ENCODE results near the gene SZT2.
"Not testable (repeated sequence)": the region's sequence is repeated elsewhere in the genome, so short reads cannot be mapped to it uniquely, and the experiment has no call there.

SZT2 gene

DNA sequence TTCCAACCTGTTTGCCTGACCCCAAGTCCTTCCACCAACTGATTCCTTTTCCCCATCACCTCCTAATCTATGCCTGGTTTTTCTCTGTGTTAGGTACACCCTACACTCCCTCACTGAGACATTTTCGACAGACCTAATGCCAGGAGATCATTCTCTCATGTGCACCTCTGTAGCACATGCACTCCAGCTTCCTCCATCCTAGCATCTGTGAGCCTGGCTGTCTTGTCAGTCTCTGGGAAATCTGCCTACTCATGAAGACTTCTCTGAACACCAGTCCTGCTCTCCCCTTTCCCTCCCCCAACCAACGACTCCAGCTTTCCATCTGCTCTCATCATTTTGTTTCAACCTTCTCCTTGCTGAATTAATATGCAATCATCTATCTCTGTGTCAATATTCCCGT lies 1.1 kb upstream of the SZT2 start:
- DNase-seq (ENCODE audit: low read depth) = no peak

DNA sequence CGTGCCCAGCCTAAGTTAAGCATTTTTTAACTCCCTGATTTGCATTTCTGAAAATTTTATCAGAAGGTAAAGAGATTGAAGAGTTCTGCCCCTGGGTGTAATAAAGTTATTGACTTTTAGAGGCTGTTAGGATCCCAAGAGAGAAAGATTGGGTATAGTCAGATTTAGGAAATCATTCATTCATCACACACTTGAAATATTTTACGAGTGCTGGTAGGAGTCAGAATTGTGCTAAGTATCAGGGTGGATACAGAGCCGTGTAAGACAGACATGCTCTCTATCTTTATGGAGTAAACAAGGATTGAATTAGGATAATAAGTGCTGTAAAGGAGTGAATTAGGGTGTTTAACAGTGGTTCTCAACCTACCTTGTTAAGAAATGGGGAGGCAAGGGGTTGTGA lies 3.0 kb downstream of the SZT2 start:
- no peak for DNase-seq (ENCODE audit: low read depth)

DNA sequence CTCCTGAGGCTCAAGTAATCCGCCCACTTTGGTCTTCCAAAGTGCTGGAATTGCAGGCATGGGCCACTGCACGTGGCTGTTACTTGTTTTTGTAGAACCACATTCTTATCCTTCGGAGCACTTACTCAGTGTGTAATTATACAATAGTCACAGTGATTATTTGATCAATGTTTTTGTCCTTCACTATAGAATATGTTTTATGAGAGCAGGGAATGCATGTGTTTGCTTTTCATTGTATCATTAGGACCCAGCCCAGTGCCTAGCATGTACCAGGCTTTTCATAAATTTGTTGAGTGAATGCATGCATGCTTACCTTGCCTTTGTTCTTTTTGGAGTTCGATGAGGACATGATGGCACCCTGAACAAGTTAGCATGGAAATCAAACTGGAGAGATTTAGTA lies 5.8 kb downstream of the SZT2 start:
- DNase-seq (ENCODE audit: low read depth) = no peak

DNA sequence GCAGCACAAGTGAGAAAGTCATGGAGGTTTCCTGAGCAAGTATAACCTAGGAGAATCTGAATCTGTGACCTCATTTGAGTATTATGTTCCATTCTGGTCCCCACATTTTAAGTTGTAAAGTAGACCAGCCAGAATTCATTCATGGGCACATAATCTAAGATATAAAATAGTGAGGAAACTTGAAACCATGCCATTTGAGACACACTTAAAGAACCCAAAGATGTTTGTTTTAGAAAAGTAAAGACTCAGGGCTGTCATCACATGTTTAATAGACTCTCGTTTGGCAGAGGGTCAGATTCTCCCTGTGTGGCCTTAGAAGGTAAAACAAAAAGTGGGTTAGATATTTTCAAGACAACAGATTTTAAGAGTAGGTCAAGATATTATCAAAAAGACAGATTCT lies 6.4 kb downstream of the SZT2 start:
- DNase-seq (ENCODE audit: low read depth) = no peak

DNA sequence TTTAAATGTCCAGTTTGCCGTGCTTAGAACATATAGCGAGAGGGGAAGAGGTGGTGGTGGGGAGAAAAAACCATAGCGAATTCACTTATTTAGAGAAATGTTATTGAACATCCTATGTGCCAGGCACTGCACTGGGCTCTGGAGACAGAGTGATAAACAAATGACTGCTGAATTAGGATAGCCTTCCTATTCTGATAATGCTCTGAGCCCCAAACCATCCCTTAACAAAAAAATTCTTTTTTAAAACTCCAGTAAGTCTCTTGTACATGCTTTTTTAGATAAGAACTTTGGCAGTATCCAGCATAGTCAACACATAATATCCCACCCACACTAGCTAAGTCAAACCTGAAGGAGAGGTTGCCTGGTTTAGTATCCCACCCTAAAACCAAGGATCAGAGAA lies 8.5 kb downstream of the SZT2 start:
- DNase-seq (ENCODE audit: low read depth) = no peak

DNA sequence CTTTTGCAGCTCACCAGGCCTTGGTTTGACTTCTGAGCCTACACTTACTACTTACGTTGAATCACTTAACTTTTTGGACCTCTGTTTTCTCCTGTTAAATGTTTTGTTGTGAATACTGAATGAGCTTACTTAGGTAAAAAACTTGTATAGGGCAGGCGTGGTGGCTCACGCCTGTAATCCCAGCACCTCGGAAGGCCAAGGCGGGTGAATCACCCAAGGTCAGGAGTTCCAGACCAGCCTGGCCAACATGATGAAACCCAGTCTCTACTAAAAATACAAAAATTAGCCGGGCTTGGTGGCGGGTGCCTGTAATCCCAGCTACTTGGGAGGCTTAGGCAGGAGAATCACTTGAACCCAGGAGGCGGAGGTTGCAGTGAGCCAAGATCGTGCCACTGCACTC lies 10.7 kb downstream of the SZT2 start:
- not testable (repeated sequence) for DNase-seq (ENCODE audit: low read depth)

DNA sequence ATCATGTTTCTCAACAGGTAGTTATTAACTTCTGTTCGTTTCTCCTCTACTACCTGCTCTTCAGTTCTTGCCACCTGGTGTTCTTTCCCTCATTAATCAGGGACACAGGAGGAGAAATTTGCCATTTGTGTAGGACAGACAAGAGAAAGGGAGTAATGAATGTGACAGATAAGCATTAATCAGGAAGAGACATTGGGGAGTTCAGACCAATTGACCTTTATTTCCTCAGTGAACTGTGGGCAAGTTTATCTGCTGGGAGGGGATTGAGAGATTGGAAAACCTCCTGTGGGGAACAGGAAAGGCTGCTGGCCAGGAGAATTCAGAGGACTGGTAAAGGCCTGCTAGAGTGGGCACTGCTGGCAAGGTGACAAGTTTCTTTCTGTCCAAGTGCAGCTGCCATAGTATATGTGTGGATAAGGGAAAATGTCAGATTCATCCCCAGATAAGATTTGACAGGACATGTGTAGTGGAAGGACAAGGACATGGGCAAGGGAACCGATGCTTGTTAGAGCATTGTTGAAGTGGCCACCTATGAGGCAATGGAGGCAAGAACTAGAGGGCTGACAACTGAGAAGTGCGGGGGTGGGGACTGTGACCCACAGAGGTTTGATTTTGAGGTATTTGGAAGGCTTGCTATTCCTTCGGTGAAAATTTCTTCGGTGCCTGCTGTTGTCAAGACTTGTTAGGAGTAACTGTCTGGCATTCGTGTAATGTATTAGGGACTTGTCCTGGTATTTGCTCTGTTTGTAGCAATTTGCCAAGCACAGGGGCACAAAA lies 12.6 kb downstream of the SZT2 start:
- no peak for DNase-seq (ENCODE audit: low read depth)

DNA sequence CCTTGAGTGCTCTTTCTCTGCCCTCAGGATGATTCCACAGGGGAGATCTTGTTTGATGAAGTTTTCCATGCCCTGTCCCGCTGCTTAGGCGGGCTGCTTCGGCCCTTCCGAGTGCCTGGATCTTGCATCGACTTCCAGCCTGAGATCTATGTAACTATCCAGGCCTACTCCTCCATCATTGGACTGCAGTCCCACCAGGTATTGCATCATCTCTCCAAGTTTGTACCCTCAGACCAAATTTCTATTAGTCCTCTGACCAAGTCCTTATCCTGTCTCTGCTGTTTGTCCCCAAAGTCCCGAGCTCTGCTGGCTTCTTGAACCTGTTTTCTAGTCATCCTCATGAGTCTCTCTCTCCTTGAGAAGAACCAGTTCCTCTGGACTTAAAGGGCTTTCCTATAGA lies 14.7 kb downstream of the SZT2 start:
- no peak for DNase-seq (ENCODE audit: low read depth)

DNA sequence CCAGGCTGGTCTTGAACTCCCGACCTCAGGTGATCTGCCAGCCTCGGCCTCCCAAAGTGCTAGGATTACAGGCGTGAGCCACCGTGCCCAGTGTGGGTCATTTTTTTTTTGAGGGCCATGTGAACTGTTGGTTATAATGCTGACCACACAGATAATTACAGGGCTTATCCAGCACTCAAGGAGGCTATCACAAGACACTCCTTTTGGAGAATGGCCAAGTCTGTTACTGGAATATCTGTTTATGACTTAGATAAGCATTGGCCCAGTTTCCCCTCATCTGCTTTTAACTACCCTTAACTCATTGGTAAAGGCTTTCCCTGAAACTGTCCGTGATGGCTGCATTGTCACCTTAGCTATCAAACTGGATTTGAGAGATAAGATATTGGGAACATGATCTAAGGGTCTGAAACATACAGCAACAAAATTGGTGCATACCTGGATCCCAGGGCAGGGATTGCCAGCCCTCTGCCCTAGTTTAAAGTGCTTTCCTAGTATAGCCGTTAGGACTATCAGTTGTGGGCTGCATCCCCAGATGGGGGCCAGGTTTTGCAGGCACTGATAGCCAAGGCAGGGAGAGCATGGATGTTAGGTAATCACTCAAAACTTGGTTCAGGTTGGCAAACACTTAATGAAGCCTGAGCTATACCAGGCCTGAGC lies 15.6 kb downstream of the SZT2 start:
- DNase-seq (ENCODE audit: low read depth) = no peak

DNA sequence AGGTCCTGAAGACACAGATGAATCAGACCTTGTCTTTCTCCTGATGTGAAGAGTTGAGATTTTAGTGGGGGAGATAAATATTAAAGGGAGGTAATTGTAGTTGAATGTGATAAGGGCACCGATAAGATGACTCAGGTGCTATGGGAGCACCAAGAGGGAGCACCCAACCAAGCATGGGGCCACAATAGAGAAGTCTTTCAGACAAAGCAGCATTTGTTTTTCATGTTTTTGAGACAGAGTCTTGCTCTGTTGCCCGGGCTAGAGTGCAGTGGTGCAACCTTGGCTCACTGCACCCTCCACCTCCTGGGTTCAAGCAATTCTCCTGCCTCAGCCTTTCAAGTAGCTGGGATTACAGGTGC lies 16.2 kb downstream of the SZT2 start:
- DNase-seq (ENCODE audit: low read depth) = no peak

DNA sequence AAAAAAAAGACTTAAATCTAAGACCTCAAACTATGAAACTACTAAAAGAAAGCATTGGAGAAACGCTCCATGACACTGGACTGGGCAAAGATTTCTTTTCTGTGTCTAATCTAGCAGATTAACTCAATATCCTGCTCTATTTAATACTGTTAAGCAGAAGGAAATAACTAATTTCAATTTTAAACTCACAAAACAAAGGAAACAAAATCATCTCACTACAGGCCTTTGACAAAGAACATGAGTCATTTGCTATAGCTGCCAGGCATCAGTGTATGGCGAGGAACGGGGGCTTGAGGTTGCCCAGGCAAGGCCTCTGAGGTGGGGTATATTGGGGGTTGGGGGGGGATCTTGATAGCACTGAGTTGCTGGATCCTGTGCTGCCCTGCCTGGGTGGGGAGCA lies 20.9 kb downstream of the SZT2 start:
- no peak for DNase-seq (ENCODE audit: low read depth)

DNA sequence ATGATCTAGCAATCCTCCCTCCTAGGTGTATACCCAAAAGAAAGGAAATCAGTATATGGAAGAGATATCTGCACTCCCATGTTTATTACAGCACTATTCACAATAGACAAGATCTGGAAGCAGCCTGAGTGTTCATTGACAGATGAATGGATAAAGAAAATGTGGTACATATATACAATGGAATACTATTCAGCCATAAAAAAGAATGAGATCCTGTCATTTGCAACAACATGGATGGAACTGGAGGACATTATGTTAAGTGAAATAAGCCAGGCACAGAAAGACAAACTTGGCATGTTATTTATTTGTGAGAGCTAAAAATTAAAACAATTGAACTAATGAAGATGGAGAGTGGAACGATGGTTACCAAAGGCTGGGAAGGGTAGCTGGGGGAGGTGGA lies 23.7 kb downstream of the SZT2 start:
- DNase-seq (ENCODE audit: low read depth) = not testable (repeated sequence)

DNA sequence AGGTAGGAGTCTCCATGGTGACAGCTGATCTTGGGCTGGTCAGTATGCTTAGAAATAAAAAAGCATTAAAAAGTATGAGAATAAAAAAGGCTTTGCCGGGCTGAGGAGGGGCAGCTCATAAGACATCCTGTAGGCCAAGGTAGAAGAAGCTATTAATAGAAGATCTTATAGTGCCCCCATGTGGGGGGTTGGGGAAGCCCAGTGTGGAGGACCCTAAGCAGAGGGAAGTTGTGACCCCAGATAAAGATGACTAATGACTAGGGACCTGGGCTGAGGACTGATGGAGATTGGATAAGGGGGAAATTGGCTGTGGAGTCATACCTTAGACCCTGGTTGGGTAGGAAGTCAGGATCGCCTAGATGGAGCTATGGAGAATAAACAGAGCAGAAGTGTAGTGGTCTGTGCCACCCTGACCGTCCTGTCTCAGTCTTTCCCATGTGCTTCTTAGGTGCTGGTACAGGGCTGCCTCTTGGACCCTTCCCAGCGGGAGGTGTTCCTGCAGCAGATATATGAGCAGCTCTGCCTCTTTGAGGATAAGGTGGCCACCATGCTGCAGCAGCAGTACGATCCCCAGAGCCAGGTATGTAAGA lies 25.0 kb downstream of the SZT2 start:
- DNase-seq (ENCODE audit: low read depth) = peak; percentile 44

DNA sequence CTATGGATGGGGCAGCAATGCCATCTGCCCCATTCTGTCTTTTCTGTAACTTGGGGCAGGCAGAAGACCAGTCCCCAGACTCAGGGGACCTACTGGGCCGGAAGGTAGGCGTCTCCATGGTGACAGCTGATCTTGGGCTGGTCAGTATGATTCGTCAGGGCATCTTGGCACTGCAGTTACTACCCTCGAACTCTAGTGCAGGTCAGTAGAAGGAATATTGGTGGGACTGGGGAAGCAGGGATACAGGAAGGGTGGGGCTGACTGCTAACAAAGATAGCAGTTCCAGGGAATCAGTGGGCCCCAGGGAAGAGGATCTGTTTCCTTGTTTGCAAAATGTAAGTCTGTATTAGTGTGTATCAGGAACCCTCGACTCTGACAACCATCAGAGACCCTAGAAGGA lies 26.2 kb downstream of the SZT2 start:
- no peak for DNase-seq (ENCODE audit: low read depth)

DNA sequence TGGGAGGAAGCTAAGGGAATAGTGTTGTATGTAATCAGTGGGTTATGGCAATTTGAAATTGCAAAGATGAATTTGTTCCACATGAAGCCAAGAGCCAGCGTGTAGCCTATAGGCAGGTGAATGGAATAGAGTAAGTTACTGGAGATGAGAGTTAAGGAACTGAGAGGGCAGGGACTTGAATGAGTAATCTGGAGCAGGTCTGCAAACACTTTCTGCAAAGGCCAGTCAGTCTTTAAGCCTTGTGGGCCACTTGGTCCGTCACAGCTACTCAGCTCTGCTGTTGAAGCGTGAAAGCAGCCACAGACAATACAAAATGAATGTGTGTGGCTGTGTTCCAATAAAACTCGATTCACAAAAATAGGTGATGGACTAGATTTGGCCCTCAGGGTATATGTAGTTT lies 29.2 kb downstream of the SZT2 start:
- no peak for DNase-seq (ENCODE audit: low read depth)

DNA sequence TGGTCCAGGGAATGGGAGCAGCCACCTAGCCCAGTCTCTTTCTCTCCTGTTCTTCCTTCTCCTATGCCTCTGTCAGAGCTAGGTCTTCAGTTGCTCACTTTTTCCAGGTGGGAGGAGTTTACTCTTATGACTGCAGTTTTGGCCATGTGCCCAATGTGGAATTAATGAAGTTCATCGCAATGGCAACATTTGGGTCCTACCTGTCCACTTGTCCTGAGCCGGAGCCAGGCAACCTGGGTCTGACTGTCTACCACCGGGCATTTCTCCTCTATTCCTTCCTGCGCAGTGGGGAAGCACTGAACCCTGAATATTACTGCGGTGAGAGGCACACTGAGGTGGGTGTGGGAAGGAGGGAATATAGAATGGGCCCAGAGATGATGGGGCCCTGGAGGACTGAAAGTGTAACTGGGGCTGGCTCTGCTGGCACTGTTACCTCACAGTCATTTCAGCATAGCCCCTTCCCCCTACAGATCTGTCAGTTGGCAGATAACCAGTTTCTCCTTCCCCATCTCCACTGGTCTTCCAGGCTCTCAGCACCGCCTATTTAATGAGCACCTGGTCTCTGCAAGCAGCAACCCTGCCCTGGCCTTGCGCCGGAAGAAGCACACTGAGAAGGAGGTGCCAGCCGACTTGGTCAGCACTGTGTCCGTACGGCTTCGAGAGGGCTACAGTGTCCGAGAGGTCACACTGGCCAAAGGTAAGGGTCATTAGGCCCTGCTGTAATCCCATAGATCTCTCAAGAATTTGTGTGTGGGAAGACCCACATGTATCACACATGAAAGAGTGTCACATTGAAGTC lies 30.1 kb downstream of the SZT2 start:
- no peak for DNase-seq (ENCODE audit: low read depth)

DNA sequence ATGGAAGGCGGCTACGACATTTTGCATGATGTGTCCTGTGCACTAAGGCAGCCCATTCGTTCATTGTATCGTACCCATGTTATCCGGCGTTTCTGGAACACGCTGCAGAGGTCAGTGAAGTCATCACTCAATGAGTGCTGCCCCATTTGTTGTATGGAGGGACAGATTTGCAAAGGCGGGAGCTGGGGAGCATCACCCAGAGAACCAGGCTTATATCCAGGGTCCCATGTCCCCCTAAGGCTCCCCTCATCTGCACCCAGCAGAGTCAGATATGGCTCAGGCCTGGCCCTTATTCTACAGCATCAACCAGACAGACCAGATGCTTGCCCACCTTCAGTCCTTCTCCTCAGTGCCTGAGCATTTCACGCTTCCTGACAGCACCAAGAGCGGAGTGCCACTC lies 31.2 kb downstream of the SZT2 start:
- no peak for DNase-seq (ENCODE audit: low read depth)

DNA sequence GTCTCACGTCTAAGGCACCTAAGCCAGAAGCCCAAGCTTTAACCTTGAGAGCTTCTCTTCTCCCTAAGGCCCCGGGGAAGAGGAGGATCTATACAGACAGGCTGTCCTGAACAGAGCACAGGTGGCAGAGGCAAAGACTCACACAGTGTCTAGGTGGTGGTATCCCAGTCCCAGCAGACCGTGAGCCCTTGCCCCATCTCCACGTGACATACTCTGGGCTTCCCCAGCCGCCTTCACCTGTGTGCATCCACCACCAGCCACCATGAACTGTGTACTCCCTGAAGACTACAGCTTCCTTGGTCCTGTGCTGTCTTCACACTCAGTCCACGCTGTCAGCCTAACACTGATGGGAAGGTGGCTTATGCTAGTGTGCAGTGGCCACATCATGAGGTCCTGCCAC lies 31.7 kb downstream of the SZT2 start:
- no peak for DNase-seq (ENCODE audit: low read depth)

DNA sequence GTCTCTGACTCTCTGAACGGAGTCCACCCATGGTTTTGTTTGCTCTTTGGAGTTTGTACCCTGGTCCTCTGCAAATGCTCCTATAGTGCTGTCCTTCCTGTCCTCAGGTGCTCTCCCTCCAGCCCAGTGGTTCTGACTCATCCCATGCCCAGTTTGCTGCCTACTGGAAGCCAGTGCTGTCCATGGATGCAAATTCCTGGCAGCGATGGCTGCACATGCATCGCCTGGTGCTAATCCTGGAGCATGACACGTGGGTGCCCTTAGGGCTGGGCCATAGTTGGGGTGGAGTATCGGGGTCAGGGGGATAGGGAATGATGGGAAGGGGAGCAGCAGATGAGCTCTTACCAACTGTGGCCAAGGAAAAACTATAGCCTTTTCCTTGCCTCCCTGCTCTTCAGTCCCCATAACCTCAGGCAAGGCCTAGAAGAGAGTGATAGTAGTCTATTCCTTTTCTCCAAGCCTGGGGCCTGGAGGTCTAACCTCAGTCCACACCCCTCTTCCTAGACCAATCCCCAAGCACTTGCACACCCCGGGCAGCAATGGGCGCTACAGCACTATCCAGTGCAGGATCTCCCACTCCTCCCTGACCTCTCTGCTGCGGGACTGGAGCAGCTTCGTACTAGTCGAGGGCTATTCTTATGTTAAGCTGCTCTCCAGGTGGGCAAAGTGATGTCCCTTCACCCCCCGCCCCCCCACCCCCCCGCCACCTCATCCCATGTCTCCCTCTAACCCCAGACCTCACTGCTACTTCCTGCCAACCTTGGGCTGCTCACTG lies 32.5 kb downstream of the SZT2 start:
- no peak for DNase-seq (ENCODE audit: low read depth)

DNA sequence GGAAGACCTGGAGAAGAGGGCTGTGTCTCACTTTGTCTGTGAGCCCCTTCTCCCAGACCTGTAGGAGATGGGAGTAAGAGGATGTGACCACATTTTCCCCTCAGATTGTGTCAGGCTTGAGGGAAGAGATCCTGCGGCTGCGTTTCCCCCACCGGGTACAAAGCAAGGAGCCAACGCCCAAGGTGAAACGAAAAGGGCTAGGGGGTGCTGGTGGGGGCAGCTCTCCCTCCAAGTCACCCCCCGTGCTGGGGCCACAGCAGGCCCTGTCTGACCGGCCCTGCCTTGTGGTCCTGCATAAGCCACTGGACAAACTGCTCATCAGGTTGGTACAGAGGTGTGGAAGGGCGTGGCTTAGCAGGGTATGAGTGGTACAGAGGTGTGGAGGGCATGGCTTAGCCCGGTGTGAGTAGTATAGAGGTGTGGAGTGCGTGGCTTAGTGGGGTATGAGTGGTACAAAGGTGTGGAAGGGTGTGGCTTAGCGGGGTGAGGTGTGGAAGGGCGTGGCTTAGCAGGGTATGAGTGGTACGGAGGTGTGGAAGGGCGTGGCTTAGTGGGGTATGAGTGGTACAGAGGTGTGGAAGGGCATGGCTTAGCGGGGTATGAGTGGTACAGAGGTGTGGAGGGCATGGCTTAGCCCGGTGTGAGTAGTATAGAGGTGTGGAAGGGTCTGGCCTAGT lies 33.4 kb downstream of the SZT2 start:
- no peak for DNase-seq (ENCODE audit: low read depth)

Data from stimulated activated CD8-positive, alpha-beta memory T cell treated with anti-CD3 and anti-CD28 coated beads, Interleukin-12 subunit alpha, Interleukin-12 subunit beta, amount 100 ng/mL, for 1 hour (primary cell).